ENCODE measurements around the gene NME5. TPM values are rescaled to one million over a fixed set of nuclear protein-coding genes. Genes with fewer than 3 reads are reported as not detected.
"Not testable (repeated sequence)": the region's sequence is repeated elsewhere in the genome, so short reads cannot be mapped to it uniquely, and the experiment has no call there.

The NME5 gene
- total and polyA plus RNA-seq, 2 of the 13 experiments (the other 11 are each of a cell fraction or from before 2014, with no cell fraction given) = 0.18 TPM; not detected in 1

DNA sequence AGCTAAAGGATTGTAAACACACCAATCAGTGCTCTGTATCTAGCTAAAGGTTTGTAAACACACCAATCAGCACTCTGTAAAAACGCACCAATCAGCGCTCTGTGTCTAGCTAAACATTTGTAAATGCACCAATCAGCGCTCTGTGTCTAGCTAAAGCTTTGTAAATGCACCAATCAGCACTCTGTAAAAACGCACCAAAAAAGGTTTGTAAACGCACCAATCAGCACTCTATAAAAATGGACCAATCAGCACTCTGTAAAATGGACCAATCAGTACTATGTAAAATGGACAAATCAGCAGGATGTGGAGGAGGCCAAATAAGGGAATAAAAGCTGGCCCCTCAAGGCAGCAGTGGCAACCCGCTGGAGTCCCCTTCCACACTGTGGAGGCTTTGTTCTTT is 4.3 kb upstream of the NME5 start:
- POLR2A ChIA-PET; DNase-seq (ENCODE audit: low spot score); H3K4me3 ChIP-seq (replicated peaks in 1 of 3; ENCODE audit: insufficient read depth in 1 of 3, low read depth in 2 of 3, low read length in 3 of 3); ATAC-seq; BruUV-seq (replicated peaks); H3K4me2 ChIP-seq (ENCODE audit: low read depth, low read length); H3K36me3 ChIP-seq (replicated peaks in 1 of 2; ENCODE audit: control insufficient read depth in 1 of 2, insufficient read depth in 2 of 2, low read length in 2 of 2); H3K9me3 ChIP-seq (ENCODE audit: low read length); FAIRE-seq; H3K27me3 ChIP-seq (ENCODE audit: control insufficient read depth in 1 of 2, insufficient read depth in 2 of 2, low read length in 2 of 2); H3K4me1 ChIP-seq (ENCODE audit: insufficient read depth, low read length); H4K20me1 ChIP-seq (ENCODE audit: insufficient read depth, low read length); H2AFZ ChIP-seq (ENCODE audit: low read length); H3K27ac ChIP-seq (ENCODE audit: extremely low read length, insufficient read depth, low read length); intact Hi-C loops (cut with micrococcal nuclease; ENCODE audit: unreplicated experiment); CTCF ChIA-PET (ENCODE audit: low intra/inter-chr PET ratio, low total read pairs); H3K9ac ChIP-seq (ENCODE audit: insufficient read depth, low read depth, low read length); in situ Hi-C loops (cut with HindIII; ENCODE audit: extremely low pct_ligation_motif_present, low pct_unique_long_range_greater_than_20kb); H3K79me2 ChIP-seq (ENCODE audit: insufficient read depth, low read length): not testable (repeated sequence)
- WGBS (ENCODE audit: low lambda C conversion rate) = 88% methylated on average over 6 of the region's 6 CpGs
- TF ChIP-seq NFYC (CRISPR knock-in tag; IDR thresholded peaks at IDR 0.05) = 0 out of 2 replicates have a peak, but pooled peaks have one; percentile 26
- peak; percentile 47; the same call in 1 of the 2 replicates for TF ChIP-seq NFYB (CRISPR knock-in tag; IDR thresholded peaks at IDR 0.05)

DNA sequence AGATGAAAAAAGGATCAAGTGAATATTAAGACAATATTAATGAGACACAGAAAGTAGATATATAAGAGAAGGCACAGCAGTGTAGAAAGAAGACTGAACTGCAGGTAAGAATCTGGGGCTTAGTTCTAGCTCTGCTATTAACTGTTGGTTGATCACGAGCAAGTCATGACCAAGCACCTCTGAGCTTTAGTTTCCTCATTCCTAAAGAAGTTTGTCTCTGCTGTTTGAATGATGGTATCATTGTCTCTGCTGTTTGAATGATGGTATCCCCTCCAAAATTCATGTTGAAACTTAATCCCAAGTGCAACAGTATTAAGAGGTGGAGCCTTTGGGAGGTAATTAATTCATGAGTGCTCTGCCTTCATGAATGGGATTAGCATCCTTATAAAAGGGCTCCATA is 2.5 kb upstream of the NME5 start:
- BruUV-seq (replicated peaks) = no TSS peak
- no peak for ATAC-seq
- no peak overlapping the region for H3K27ac ChIP-seq (ENCODE audit: extremely low read length, insufficient read depth, low read length)
- DNase-seq (ENCODE audit: low spot score) = no peak
- H3K9ac ChIP-seq (ENCODE audit: insufficient read depth, low read depth, low read length) = no peak overlapping the region
- WGBS (ENCODE audit: low lambda C conversion rate) = 0% methylated on average over 1 of the region's 1 CpG
- H3K9me3 ChIP-seq (ENCODE audit: low read length) = no peaks in the 10 kb centered on the region
- H3K4me3 ChIP-seq (replicated peaks in 1 of 3; ENCODE audit: insufficient read depth in 1 of 3, low read depth in 2 of 3, low read length in 3 of 3) = no peak overlapping the region
- FAIRE-seq = no peak
- POLR2A ChIA-PET = no interaction called here
- TF ChIP-seq, protein P1, sequence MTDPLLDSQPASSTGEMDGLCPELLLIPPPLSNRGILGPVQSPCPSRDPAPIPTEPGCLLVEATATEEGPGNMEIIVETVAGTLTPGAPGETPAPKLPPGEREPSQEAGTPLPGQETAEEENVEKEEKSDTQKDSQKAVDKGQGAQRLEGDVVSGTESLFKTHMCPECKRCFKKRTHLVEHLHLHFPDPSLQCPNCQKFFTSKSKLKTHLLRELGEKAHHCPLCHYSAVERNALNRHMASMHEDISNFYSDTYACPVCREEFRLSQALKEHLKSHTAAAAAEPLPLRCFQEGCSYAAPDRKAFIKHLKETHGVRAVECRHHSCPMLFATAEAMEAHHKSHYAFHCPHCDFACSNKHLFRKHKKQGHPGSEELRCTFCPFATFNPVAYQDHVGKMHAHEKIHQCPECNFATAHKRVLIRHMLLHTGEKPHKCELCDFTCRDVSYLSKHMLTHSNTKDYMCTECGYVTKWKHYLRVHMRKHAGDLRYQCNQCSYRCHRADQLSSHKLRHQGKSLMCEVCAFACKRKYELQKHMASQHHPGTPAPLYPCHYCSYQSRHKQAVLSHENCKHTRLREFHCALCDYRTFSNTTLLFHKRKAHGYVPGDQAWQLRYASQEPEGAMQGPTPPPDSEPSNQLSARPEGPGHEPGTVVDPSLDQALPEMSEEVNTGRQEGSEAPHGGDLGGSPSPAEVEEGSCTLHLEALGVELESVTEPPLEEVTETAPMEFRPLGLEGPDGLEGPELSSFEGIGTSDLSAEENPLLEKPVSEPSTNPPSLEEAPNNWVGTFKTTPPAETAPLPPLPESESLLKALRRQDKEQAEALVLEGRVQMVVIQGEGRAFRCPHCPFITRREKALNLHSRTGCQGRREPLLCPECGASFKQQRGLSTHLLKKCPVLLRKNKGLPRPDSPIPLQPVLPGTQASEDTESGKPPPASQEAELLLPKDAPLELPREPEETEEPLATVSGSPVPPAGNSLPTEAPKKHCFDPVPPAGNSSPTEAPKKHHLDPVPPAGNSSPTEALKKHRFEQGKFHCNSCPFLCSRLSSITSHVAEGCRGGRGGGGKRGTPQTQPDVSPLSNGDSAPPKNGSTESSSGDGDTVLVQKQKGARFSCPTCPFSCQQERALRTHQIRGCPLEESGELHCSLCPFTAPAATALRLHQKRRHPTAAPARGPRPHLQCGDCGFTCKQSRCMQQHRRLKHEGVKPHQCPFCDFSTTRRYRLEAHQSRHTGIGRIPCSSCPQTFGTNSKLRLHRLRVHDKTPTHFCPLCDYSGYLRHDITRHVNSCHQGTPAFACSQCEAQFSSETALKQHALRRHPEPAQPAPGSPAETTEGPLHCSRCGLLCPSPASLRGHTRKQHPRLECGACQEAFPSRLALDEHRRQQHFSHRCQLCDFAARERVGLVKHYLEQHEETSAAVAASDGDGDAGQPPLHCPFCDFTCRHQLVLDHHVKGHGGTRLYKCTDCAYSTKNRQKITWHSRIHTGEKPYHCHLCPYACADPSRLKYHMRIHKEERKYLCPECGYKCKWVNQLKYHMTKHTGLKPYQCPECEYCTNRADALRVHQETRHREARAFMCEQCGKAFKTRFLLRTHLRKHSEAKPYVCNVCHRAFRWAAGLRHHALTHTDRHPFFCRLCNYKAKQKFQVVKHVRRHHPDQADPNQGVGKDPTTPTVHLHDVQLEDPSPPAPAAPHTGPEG (CRISPR knock-in tag; IDR thresholded peaks at IDR 0.05) = no peak
- no peaks in the 10 kb centered on the region for H4K20me1 ChIP-seq (ENCODE audit: insufficient read depth, low read length)
- H3K36me3 ChIP-seq (replicated peaks in 1 of 2; ENCODE audit: control insufficient read depth in 1 of 2, insufficient read depth in 2 of 2, low read length in 2 of 2) = no peaks in the 10 kb centered on the region
- no peaks in the 10 kb centered on the region for H3K27me3 ChIP-seq (ENCODE audit: control insufficient read depth in 1 of 2, insufficient read depth in 2 of 2, low read length in 2 of 2)
- H3K4me2 ChIP-seq (ENCODE audit: low read depth, low read length) = no peak overlapping the region
- in situ Hi-C loops (cut with HindIII; ENCODE audit: extremely low pct_ligation_motif_present, low pct_unique_long_range_greater_than_20kb) = no loop called here
- no peaks in the 10 kb centered on the region for H3K4me1 ChIP-seq (ENCODE audit: insufficient read depth, low read length)
- no peak overlapping the region for H2AFZ ChIP-seq (ENCODE audit: low read length)
- CTCF ChIA-PET (ENCODE audit: low intra/inter-chr PET ratio, low total read pairs) = no interaction called here
- intact Hi-C loops (cut with micrococcal nuclease; ENCODE audit: unreplicated experiment) = no loop called here
- no peaks in the 10 kb centered on the region for H3K79me2 ChIP-seq (ENCODE audit: insufficient read depth, low read length)
